H1 (cell line): Measurements from ENCODE around the gene LRRC32. TPM values are rescaled to one million over a fixed set of nuclear protein-coding genes. Genes with fewer than 3 reads are reported as not detected.

Experiments used
- CTCF ChIA-PET: fragments of 300-600 bp; sonication (Branson Sonifier 250); formaldehyde crosslinking; loops from one replicate; lab custom pipeline; 2021; ENCODE audit not compliant: partially characterized antibody; lab: Charles Lee
- POLR2A ChIA-PET: fragments of 300-600 bp; sonication (Branson Sonifier 250); formaldehyde crosslinking; loops from one replicate; lab custom pipeline; 2021; ENCODE audit warnings: inconsistent platforms; ENCODE audit not compliant: partially characterized antibody; lab: Charles Lee
- DNase-seq, 2 experiments: peaks; one replicate each; pipeline versions ENCODE4 v3.0.0 to v3.0.0-alpha.2; 2010 to 2022; ENCODE audit warnings: low spot score in 2 of 2, low read depth in 1 of 2, mixed read lengths in 1 of 2
- FAIRE-seq: peaks from 2 replicates; lab custom pipeline; 2011; peaks lifted over from hg19 to GRCh38; lab: Jason Lieb, UNC
- H2AFZ ChIP-seq: 2 replicates; pipeline ENCODE4 v1.8.1; 2012; ENCODE audit warnings: low read length, inconsistent platforms
- H2AK5ac ChIP-seq: 2 replicates; pipeline ENCODE4 v1.6.1; 2013; ENCODE audit warnings: low read depth, low read length
- H2BK120ac ChIP-seq: replicated peaks from 2 replicates; pipeline ENCODE3; 2013; ENCODE audit warnings: low read depth, low read length, inconsistent platforms
- H2BK12ac ChIP-seq: 2 replicates; pipeline ENCODE4 v1.6.1; 2013; ENCODE audit warnings: low read depth, low read length
- H2BK15ac ChIP-seq: 2 replicates; pipeline ENCODE4 v1.6.1; 2013; ENCODE audit warnings: low read length
- H2BK20ac ChIP-seq: 2 replicates; pipeline ENCODE4 v1.6.1; 2013; ENCODE audit warnings: low read length
- H2BK5ac ChIP-seq: 2 replicates; pipeline ENCODE4 v1.6.1; 2013; ENCODE audit warnings: low read depth, low read length
- H3K14ac ChIP-seq: 2 replicates; pipeline ENCODE4 v1.6.1; 2013; ENCODE audit warnings: inconsistent platforms; ENCODE audit not compliant: insufficient read length
- H3K18ac ChIP-seq: 2 replicates; pipeline ENCODE4 v1.6.1; 2013; ENCODE audit warnings: low read length; ENCODE audit errors: extremely low read depth
- H3K23ac ChIP-seq: 2 replicates; pipeline ENCODE4 v1.6.1; 2013; ENCODE audit warnings: inconsistent platforms; ENCODE audit not compliant: insufficient read length
- H3K23me2 ChIP-seq: 2 replicates; pipeline ENCODE4 v1.6.1; 2013; ENCODE audit warnings: low read depth, low read length
- H3K27ac ChIP-seq: 2 replicates; pipeline ENCODE4 v1.6.1; 2011; ENCODE audit warnings: low read depth, low read length, inconsistent platforms
- H3K27me3 ChIP-seq, 4 experiments: replicated peaks in 1 of 4; 1 replicate in 1 of 4; 2 replicates in 3 of 4; pipeline versions ENCODE4 v1.6.1 to v1.8.1; 2011 to 2013; ENCODE audit warnings: low read length in 3 of 4, mild to moderate bottlenecking in 3 of 4, inconsistent platforms in 2 of 4, mixed read lengths in 2 of 4, moderate library complexity in 1 of 4; ENCODE audit not compliant: control insufficient read depth in 3 of 4, insufficient read depth in 3 of 4; ENCODE audit errors: extremely low read depth in 1 of 4
- H3K36me3 ChIP-seq, 4 experiments: 2 replicates each; pipeline versions ENCODE4 v1.6.1 to v1.8.1; 2011 to 2013; ENCODE audit warnings: mild to moderate bottlenecking in 4 of 4, low read length in 3 of 4, moderate library complexity in 2 of 4, control low read depth in 1 of 4, inconsistent platforms in 1 of 4; ENCODE audit not compliant: insufficient read depth in 4 of 4, control insufficient read depth in 2 of 4
- H3K4ac ChIP-seq: replicated peaks from 2 replicates; pipeline ENCODE3; 2013; ENCODE audit warnings: low read length, low read depth, mixed read lengths, inconsistent platforms; ENCODE audit not compliant: insufficient read length
- H3K4me1 ChIP-seq, 4 experiments: replicated peaks in 1 of 4; 1 replicate in 1 of 4; 2 replicates in 3 of 4; pipeline versions ENCODE4 v1.6.1 to v1.8.1; 2011 to 2013; ENCODE audit warnings: low read length in 3 of 4, inconsistent platforms in 2 of 4, mixed read lengths in 1 of 4; ENCODE audit not compliant: insufficient read depth in 4 of 4, control insufficient read depth in 3 of 4
- H3K4me2 ChIP-seq, 2 experiments: 2 replicates each; pipeline versions ENCODE4 v1.6.1 to v1.8.1; 2011 to 2013; ENCODE audit warnings: low read depth in 2 of 2, low read length in 2 of 2, control low read depth in 1 of 2, inconsistent platforms in 1 of 2, mild to moderate bottlenecking in 1 of 2; ENCODE audit not compliant: insufficient read depth in 1 of 2
- H3K4me3 ChIP-seq, 4 experiments: fragments of 200-600, 300-600 bp in 1 of 4; sonication (generic), shearing (Covaris generic), sonication (Bioruptor Twin) in 1 of 4; 2 replicates each; pipeline versions ENCODE4 v1.5.1 to v1.8.1; 2011 to 2016; ENCODE audit warnings: low read length in 4 of 4, low read depth in 3 of 4, control low read depth in 2 of 4, inconsistent platforms in 2 of 4, mild to moderate bottlenecking in 2 of 4, mixed read lengths in 1 of 4, moderate library complexity in 1 of 4; ENCODE audit not compliant: insufficient read depth in 2 of 4; ENCODE audit errors: extremely low read depth in 1 of 4
- H3K56ac ChIP-seq: replicated peaks from 2 replicates; pipeline ENCODE3; 2013; ENCODE audit warnings: low read depth, mild to moderate bottlenecking, mixed read lengths, low read length, inconsistent platforms; ENCODE audit not compliant: insufficient read length
- H3K79me1 ChIP-seq: 2 replicates; pipeline ENCODE4 v1.6.1; 2013; ENCODE audit warnings: low read depth, low read length, control low read depth
- H3K79me2 ChIP-seq, 2 experiments: 2 replicates each; pipeline versions ENCODE4 v1.6.1 to v1.8.1; 2012 to 2013; ENCODE audit warnings: low read length in 2 of 2, mild to moderate bottlenecking in 2 of 2, inconsistent platforms in 1 of 2; ENCODE audit not compliant: insufficient read depth in 2 of 2, control insufficient read depth in 1 of 2
- H3K9ac ChIP-seq, 4 experiments: replicated peaks in 1 of 4; 1 replicate in 1 of 4; 2 replicates in 3 of 4; pipeline versions ENCODE4 v1.6.1 to v1.8.1; 2011 to 2013; ENCODE audit warnings: low read depth in 3 of 4, low read length in 3 of 4, control low read depth in 2 of 4, mild to moderate bottlenecking in 2 of 4, moderate library complexity in 2 of 4, inconsistent platforms in 1 of 4; ENCODE audit errors: extremely low read depth in 1 of 4
- H3K9me3 ChIP-seq, 2 experiments: 2 replicates each; pipeline versions ENCODE4 v1.6.1 to v1.8.1; 2012 to 2013; ENCODE audit warnings: mild to moderate bottlenecking in 2 of 2, moderate library complexity in 2 of 2, control low read depth in 1 of 2, inconsistent platforms in 1 of 2, low read depth in 1 of 2, low read length in 1 of 2, mixed read lengths in 1 of 2; ENCODE audit not compliant: insufficient read depth in 2 of 2
- H4K20me1 ChIP-seq, 2 experiments: replicated peaks in 1 of 2; 2 replicates each; pipeline versions ENCODE3 to v1.8.1; 2011 to 2013; ENCODE audit warnings: inconsistent platforms in 2 of 2, low read length in 2 of 2, mild to moderate bottlenecking in 1 of 2; ENCODE audit not compliant: insufficient read depth in 2 of 2, control insufficient read depth in 1 of 2
- H4K5ac ChIP-seq: 2 replicates; pipeline ENCODE4 v1.6.1; 2013; ENCODE audit warnings: low read length, low read depth, mixed read lengths, inconsistent platforms; ENCODE audit not compliant: insufficient read length
- H4K8ac ChIP-seq: 2 replicates; pipeline ENCODE4 v1.8.0; 2013; ENCODE audit warnings: mild to moderate bottlenecking, moderate library complexity, low read length, inconsistent platforms; ENCODE audit not compliant: insufficient read depth; ENCODE audit errors: extremely low read depth
- H4K91ac ChIP-seq: replicated peaks from 2 replicates; pipeline ENCODE3; 2013; ENCODE audit warnings: low read length, mixed read lengths, inconsistent platforms; ENCODE audit not compliant: insufficient read length
- EP300 ChIP-seq, 2 experiments: IDR thresholded peaks; 1 replicate in 1 of 2; 2 replicates in 1 of 2; pipeline ENCODE4 v1.6.1; 2011 to 2012; ENCODE audit warnings: low read depth in 2 of 2, low read length in 2 of 2, mild to moderate bottlenecking in 2 of 2, borderline replicate concordance in 1 of 2, inconsistent platforms in 1 of 2, moderate library complexity in 1 of 2
- JUN ChIP-seq: IDR thresholded peaks from 2 replicates; pipeline ENCODE4 v1.6.1; 2011; ENCODE audit warnings: low read depth, mild to moderate bottlenecking, improper control_type of control experiment, low read length
- KDM5A ChIP-seq: fragments of 200-600 bp; IDR thresholded peaks from 2 replicates; pipeline ENCODE4 v1.7.1; 2012; ENCODE audit warnings: mild to moderate bottlenecking, low read length, inconsistent platforms, mixed read lengths
- NANOG ChIP-seq: IDR thresholded peaks from 2 replicates; pipeline ENCODE4 v1.6.1; 2011; ENCODE audit warnings: low read length, low read depth, mild to moderate bottlenecking, inconsistent platforms; ENCODE audit not compliant: insufficient read depth, poor library complexity, severe bottlenecking
- SIN3A ChIP-seq, 2 experiments: IDR thresholded peaks in 1 of 2; conservative IDR thresholded peaks in 1 of 2; 2 replicates each; pipeline ENCODE4 v1.6.1; 2011 to 2012; ENCODE audit warnings: low read length in 2 of 2, improper control_type of control experiment in 1 of 2, low read depth in 1 of 2, mild to moderate bottlenecking in 1 of 2
- TBP ChIP-seq: IDR thresholded peaks from 2 replicates; pipeline ENCODE4 v1.6.1; 2011; ENCODE audit warnings: low read depth, low read length, improper control_type of control experiment
- WGBS, 2 experiments: shearing (Covaris generic) in 1 of 2; methylation state at CpG; one replicate each; pipeline versions ENCODE4 v1.1.6 to v1.1.7; 2013 to 2015; ENCODE audit warnings: low lambda C conversion rate in 2 of 2, mixed read lengths in 2 of 2, inconsistent platforms in 1 of 2, low coverage in 1 of 2, missing lambda C conversion rate in 1 of 2; ENCODE audit not compliant: insufficient replicate concordance in 2 of 2, insufficient coverage in 1 of 2, insufficient read length in 1 of 2; ENCODE audit errors: extremely low coverage in 1 of 2, missing lambda C conversion rate in 1 of 2; 5-methylcytosine and 5-hydroxymethylcytosine counted together
- polyA plus RNA-seq, 7 experiments: library from polyadenylated mRNA; depleted of rRNA in 3 of 7; stranded (reverse) in 5 of 7; unstranded in 2 of 7; fragments of >200 nt in 5 of 7; fragments of 200-250 nt in 2 of 7; gene quantifications; 1 replicate in 5 of 7; 2 replicates in 1 of 7; 4 replicates in 1 of 7; pipeline versions ENCODE4 v1.2.1 to v1.2.3, GENCODE V29; 2011 to 2013; ENCODE audit warnings: missing spikeins in 2 of 7, mixed read lengths in 2 of 7
- total RNA-seq: library from RNA; stranded (reverse); fragmentation: NEBNext Ultra II Directional; extraction: Animal tissue kit (Norgen Biotek cat#: 25700); gene quantifications from 2 replicates; pipeline ENCODE4 v1.2.1, GENCODE V29; 2021

Gene LRRC32
- total and polyA plus RNA-seq, 2 of the 8 experiments (the other 6 are each of a cell fraction or from before 2014, with no cell fraction given) = 0.99 to 1.9 TPM

- Histone ChIP-seq H3K27me3 (no peaks in the 10 kb centered on the region), H2BK120ac (peak overlapping the region; percentile 31), H4K5ac (no peak overlapping the region), H3K56ac (no peak overlapping the region), H2BK15ac (no peak overlapping the region), H3K4me3 (no peak overlapping the region), H3K9me3 (no peaks in the 10 kb centered on the region), H4K8ac (peak overlapping the region; percentile 42; the same call in 1 of the 2 replicates), H2BK5ac (no peak overlapping the region), H3K14ac (no peak overlapping the region), H4K91ac (no peak overlapping the region), H2BK12ac (no peak overlapping the region), H4K20me1 (no peaks in the 10 kb centered on the region), H3K23ac (no peak overlapping the region), H3K27ac (no peak overlapping the region), H2BK20ac (no peak overlapping the region), H2AK5ac (no peak overlapping the region), H3K79me1 (no peaks in the 10 kb centered on the region), H3K18ac (no peak overlapping the region; the same call in 1 of the 2 replicates), H3K4me2 (no peak overlapping the region), H3K4ac (no peak overlapping the region), H2AFZ (no peak overlapping the region), H3K9ac (no peak overlapping the region), H3K79me2 (no peaks in the 10 kb centered on the region)
- ChIA-PET CTCF (interaction anchor here (0.7 to 1.8 kb wide), 4 partner anchors 27 to 467 kb away, joined by 3 to 7 read pairs (median 3); no protein-coding TSS in a partner anchor), POLR2A (no interaction called here)
- FAIRE-seq = no peak
- 86% methylated on average over 15 of the region's 15 CpGs; no CpG with 5 or more reads in 1 of the 2 experiments for WGBS, 2 experiments
- no peak for TF ChIP-seq TBP
- TF ChIP-seq KDM5A = no peak
- TF ChIP-seq SIN3A (conservative IDR thresholded peaks at IDR 0.05 in 1 of 2, IDR thresholded peaks at IDR 0.05 in 1 of 2; ENCODE audit: low read depth in 1 of 2, low read length in 2 of 2) = no peak
- no peak for TF ChIP-seq JUN
- TF ChIP-seq NANOG = no peak
- no peak for TF ChIP-seq EP300 (IDR thresholded peaks at IDR 0.05; ENCODE audit: borderline replicate concordance in 1 of 2, low read depth in 2 of 2, low read length in 2 of 2)
- TF ChIP-seq, all 59 proteins: peak for 0
- H3K36me3 ChIP-seq = no peaks in the 10 kb centered on the region
- no peaks in the 10 kb centered on the region for H3K23me2 ChIP-seq
- no peaks in the 10 kb centered on the region for H3K4me1 ChIP-seq
- DNase-seq = no peak
Measured at GRCh38 chr11:76624500-76625379, 45.8 kb downstream of the LRRC32 start.
